Upper lobe of left lung (tissue), 4 donors: ENCODE data around the gene PLXNA4.

Experiments
- POLR2A ChIP-seq, 4 donors: fragments of 450-650 bp; IDR thresholded peaks; one replicate each; pipeline ENCODE4 v1.5.1; 2016 to 2017; ENCODE audit warnings: antibody characterized with exemption in 4 of 4, mild to moderate bottlenecking in 2 of 4
- POLR2AphosphoS5 ChIP-seq, 2 donors: sonication (generic); formaldehyde crosslinking; IDR thresholded peaks; one replicate each; pipeline ENCODE4 v1.5.1; 2017; ENCODE audit warnings: antibody characterized with exemption in 2 of 2
- TF ChIP-seq, protein P1 (sequence below), 6 experiments: fragments of 450-650 bp in 4 of 6; fragments of 200-600 bp in 2 of 6; sonication (generic) in 2 of 6; IDR thresholded peaks; one replicate each; pipeline ENCODE4 v1.5.1; 2016 to 2019; ENCODE audit warnings: antibody characterized with exemption in 6 of 6

- TF ChIP-seq, protein P1, sequence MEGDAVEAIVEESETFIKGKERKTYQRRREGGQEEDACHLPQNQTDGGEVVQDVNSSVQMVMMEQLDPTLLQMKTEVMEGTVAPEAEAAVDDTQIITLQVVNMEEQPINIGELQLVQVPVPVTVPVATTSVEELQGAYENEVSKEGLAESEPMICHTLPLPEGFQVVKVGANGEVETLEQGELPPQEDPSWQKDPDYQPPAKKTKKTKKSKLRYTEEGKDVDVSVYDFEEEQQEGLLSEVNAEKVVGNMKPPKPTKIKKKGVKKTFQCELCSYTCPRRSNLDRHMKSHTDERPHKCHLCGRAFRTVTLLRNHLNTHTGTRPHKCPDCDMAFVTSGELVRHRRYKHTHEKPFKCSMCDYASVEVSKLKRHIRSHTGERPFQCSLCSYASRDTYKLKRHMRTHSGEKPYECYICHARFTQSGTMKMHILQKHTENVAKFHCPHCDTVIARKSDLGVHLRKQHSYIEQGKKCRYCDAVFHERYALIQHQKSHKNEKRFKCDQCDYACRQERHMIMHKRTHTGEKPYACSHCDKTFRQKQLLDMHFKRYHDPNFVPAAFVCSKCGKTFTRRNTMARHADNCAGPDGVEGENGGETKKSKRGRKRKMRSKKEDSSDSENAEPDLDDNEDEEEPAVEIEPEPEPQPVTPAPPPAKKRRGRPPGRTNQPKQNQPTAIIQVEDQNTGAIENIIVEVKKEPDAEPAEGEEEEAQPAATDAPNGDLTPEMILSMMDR (IDR thresholded peaks at IDR 0.05) = no peak
- no peak for TF ChIP-seq POLR2AphosphoS5 (IDR thresholded peaks at IDR 0.05)
- no peak for TF ChIP-seq POLR2A (IDR thresholded peaks at IDR 0.05)
These were observed 44.0 kb downstream of the PLXNA4 start for GRCh38 chr7:132532281-132532680.
